Measurements from ENCODE around the gene RXRA.
A peak's percentile ranks its signal among the peaks of the same experiment; 100 is the strongest.

The RXRA gene

GRCh38 chr9:134419000-134419683 is 92.9 kb downstream of the RXRA start:
- H3K4me3 ChIP-seq (ENCODE audit: low read depth, low read length) = no peak overlapping the region
- in situ Hi-C loops (cut with HindIII; ENCODE audit: low sequenced_read_pairs) = no loop called here
- no peak for DNase-seq (ENCODE audit: low read depth, low spot score)
- TF ChIP-seq CTCF (IDR thresholded peaks at IDR 0.05; ENCODE audit: low read depth, low read length) = no peak

GRCh38 chr9:134419684-134420076 is 93.4 kb downstream of the RXRA start:
- DNase-seq (ENCODE audit: low read depth, low spot score) = no peak
- in situ Hi-C loops (cut with HindIII; ENCODE audit: low sequenced_read_pairs) = no loop called here
- no peak overlapping the region for H3K4me3 ChIP-seq (ENCODE audit: low read depth, low read length)
- peak; percentile 39 for TF ChIP-seq CTCF (IDR thresholded peaks at IDR 0.05; ENCODE audit: low read depth, low read length)

GRCh38 chr9:134420281-134420845 is 94.1 kb downstream of the RXRA start:
- TF ChIP-seq CTCF (IDR thresholded peaks at IDR 0.05; ENCODE audit: low read depth, low read length) = no peak
- DNase-seq (ENCODE audit: low read depth, low spot score) = no peak
- H3K4me3 ChIP-seq (ENCODE audit: low read depth, low read length) = no peak overlapping the region
- in situ Hi-C loops (cut with HindIII; ENCODE audit: low sequenced_read_pairs) = no loop called here

GRCh38 chr9:134420974-134421432 is 94.7 kb downstream of the RXRA start:
- in situ Hi-C loops (cut with HindIII; ENCODE audit: low sequenced_read_pairs) = no loop called here
- no peak overlapping the region for H3K4me3 ChIP-seq (ENCODE audit: low read depth, low read length)
- no peak for DNase-seq (ENCODE audit: low read depth, low spot score)
- no peak for TF ChIP-seq CTCF (IDR thresholded peaks at IDR 0.05; ENCODE audit: low read depth, low read length)

- TF ChIP-seq CTCF (IDR thresholded peaks at IDR 0.05; ENCODE audit: low read depth, low read length) = no peak
- no peak overlapping the region for H3K4me3 ChIP-seq (ENCODE audit: low read depth, low read length)
- in situ Hi-C loops (cut with HindIII; ENCODE audit: low sequenced_read_pairs) = no loop called here
- DNase-seq (ENCODE audit: low read depth, low spot score) = no peak
Measured at GRCh38 chr9:134421888-134422287, 95.6 kb downstream of the RXRA start.

GRCh38 chr9:134422301-134423090 is 96.2 kb downstream of the RXRA start:
- no peak for TF ChIP-seq CTCF (IDR thresholded peaks at IDR 0.05; ENCODE audit: low read depth, low read length)
- in situ Hi-C loops (cut with HindIII; ENCODE audit: low sequenced_read_pairs) = no loop called here
- no peak for DNase-seq (ENCODE audit: low read depth, low spot score)
- no peak overlapping the region for H3K4me3 ChIP-seq (ENCODE audit: low read depth, low read length)

Measured in astrocyte of the spinal cord (primary cell).